Astrocyte (in vitro differentiated cells and primary cell): ENCODE results near the gene COLEC11. TPM values are rescaled to one million over a fixed set of nuclear protein-coding genes. Genes with fewer than 3 reads are reported as not detected.

Experiments used
- DNase-seq: peaks from one replicate; pipeline ENCODE4 v3.0.0-alpha.2; 2010; ENCODE audit warnings: low read depth
- FAIRE-seq: peaks from 2 replicates; lab custom pipeline; 2011; peaks lifted over from hg19 to GRCh38; lab: Jason Lieb, UNC
- H2AFZ ChIP-seq: 2 replicates; pipeline ENCODE4 v1.6.0; 2012; ENCODE audit warnings: low read depth, low read length, inconsistent platforms
- H3K27ac ChIP-seq: 2 replicates; pipeline ENCODE4 v1.5.1; 2011; ENCODE audit warnings: low read depth, low read length, inconsistent platforms
- H3K27me3 ChIP-seq: 2 replicates; pipeline ENCODE4 v1.6.0; 2011; ENCODE audit warnings: low read length, inconsistent platforms; ENCODE audit not compliant: insufficient read depth
- H3K36me3 ChIP-seq: 2 replicates; pipeline ENCODE4 v1.5.1; 2011; ENCODE audit warnings: low read length, inconsistent platforms; ENCODE audit not compliant: insufficient read depth
- H3K4me1 ChIP-seq: 2 replicates; pipeline ENCODE4 v1.5.1; 2011; ENCODE audit warnings: low read length, inconsistent platforms; ENCODE audit not compliant: insufficient read depth
- H3K4me2 ChIP-seq: 2 replicates; pipeline ENCODE4 v1.6.0; 2012; ENCODE audit warnings: low read length, inconsistent platforms
- H3K4me3 ChIP-seq: 2 replicates; pipeline ENCODE4 v1.5.1; 2011; ENCODE audit warnings: low read depth, mild to moderate bottlenecking, low read length, inconsistent platforms; ENCODE audit not compliant: insufficient read depth
- H3K79me2 ChIP-seq: 2 replicates; pipeline ENCODE4 v1.6.0; 2012; ENCODE audit warnings: mild to moderate bottlenecking, low read length, inconsistent platforms; ENCODE audit not compliant: insufficient read depth
- H3K9ac ChIP-seq: 2 replicates; pipeline ENCODE4 v1.6.0; 2012; ENCODE audit warnings: mild to moderate bottlenecking, low read length, inconsistent platforms
- H3K9me3 ChIP-seq: 2 replicates; pipeline ENCODE4 v1.5.1; 2012; ENCODE audit warnings: low read depth, mild to moderate bottlenecking, low read length, inconsistent platforms; ENCODE audit not compliant: insufficient read depth
- H4K20me1 ChIP-seq: 2 replicates; pipeline ENCODE4 v1.6.0; 2012; ENCODE audit warnings: low read length, inconsistent platforms; ENCODE audit not compliant: insufficient read depth
- H3K27ac Mint-ChIP-seq: one replicate; pipeline ENCODE4 v1.8.0; 2021; ENCODE audit warnings: mild to moderate bottlenecking, mixed read lengths; ENCODE audit not compliant: unreplicated experiment
- H3K27me3 Mint-ChIP-seq: one replicate; pipeline ENCODE4 v1.8.0; 2021; ENCODE audit warnings: low read depth, mixed read lengths; ENCODE audit not compliant: unreplicated experiment
- H3K36me3 Mint-ChIP-seq: one replicate; pipeline ENCODE4 v1.8.0; 2021; ENCODE audit warnings: low read depth, mixed read lengths; ENCODE audit not compliant: unreplicated experiment
- H3K4me1 Mint-ChIP-seq: one replicate; pipeline ENCODE4 v1.8.0; 2021; ENCODE audit warnings: low read depth, mixed read lengths; ENCODE audit not compliant: unreplicated experiment
- H3K4me3 Mint-ChIP-seq: one replicate; pipeline ENCODE4 v1.8.0; 2021; ENCODE audit warnings: mild to moderate bottlenecking, moderate library complexity, mixed read lengths; ENCODE audit not compliant: unreplicated experiment
- H3K9me3 Mint-ChIP-seq: one replicate; pipeline ENCODE4 v1.8.0; 2021; ENCODE audit warnings: mild to moderate bottlenecking, mixed read lengths; ENCODE audit not compliant: unreplicated experiment
- CTCF ChIP-seq: IDR thresholded peaks from 2 replicates; pipeline ENCODE4 v1.5.1; 2011; ENCODE audit warnings: low read depth, mild to moderate bottlenecking, inconsistent platforms, low read length, moderate library complexity; ENCODE audit not compliant: insufficient read depth
- EZH2 ChIP-seq: IDR thresholded peaks from 2 replicates; pipeline ENCODE4 v1.6.1; 2012; ENCODE audit warnings: mild to moderate bottlenecking, low read length, inconsistent platforms; ENCODE audit not compliant: insufficient read depth
- total RNA-seq: library from RNA; stranded (reverse); gene quantifications from 2 replicates; pipeline ENCODE4 v1.2.1, GENCODE V29; 2021

Gene COLEC11
- total RNA-seq, 1 donor from 2014 or later = not detected

DNA sequence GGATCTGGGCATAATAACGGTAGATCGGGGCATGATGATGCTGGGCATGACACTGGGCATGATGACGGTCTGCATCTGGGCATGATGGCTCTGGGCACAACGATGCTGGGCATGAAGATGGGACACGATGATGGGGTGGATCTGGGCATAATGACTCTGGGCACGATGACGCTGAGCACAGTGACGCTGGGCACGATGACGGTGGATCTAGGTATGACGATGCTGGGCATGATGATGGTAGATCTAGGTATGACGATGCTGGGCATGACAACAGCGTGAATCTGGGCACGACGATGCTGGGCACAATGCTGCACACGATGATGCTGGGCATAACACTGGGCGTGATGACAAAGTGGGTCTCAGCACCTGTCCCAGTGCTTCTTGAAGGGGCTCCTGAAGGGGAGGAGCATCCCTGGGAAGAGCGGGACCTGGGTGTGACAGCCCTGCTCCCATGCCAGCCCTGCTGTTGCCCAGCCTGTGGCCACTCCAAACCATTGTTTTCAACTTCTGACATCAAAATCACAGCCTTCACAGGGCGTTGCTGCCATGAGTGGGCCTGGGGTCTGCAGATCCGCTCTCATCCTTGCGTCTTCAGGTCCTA, 32.7 kb downstream of the COLEC11 start:
- Histone ChIP-seq H3K9ac (no peak overlapping the region), H3K27ac (no peak overlapping the region), H4K20me1 (no peaks in the 10 kb centered on the region), H3K36me3 (no peaks in the 10 kb centered on the region), H3K4me2 (no peak overlapping the region), H3K27me3 (no peaks in the 10 kb centered on the region), H2AFZ (no peak overlapping the region), H3K4me1 (no peaks in the 10 kb centered on the region), H3K79me2 (no peaks in the 10 kb centered on the region), H3K4me3 (no peak overlapping the region), H3K9me3 (no peaks in the 10 kb centered on the region)
- DNase-seq (no peak), FAIRE-seq (no peak)
- TF ChIP-seq CTCF = no peak
- no peak for TF ChIP-seq EZH2
- Mint-ChIP-seq H3K4me3 (no peak overlapping the region), H3K27ac (no peak overlapping the region), H3K4me1 (no peaks in the 10 kb centered on the region), H3K9me3 (peaks cover 12% of the 10 kb centered on the region), H3K27me3 (peaks cover 5% of the 10 kb centered on the region), H3K36me3 (no peaks in the 10 kb centered on the region)

- Histone ChIP-seq H3K9ac (no peak overlapping the region), H3K4me1 (no peaks in the 10 kb centered on the region), H2AFZ (no peak overlapping the region), H3K27me3 (no peaks in the 10 kb centered on the region), H3K4me2 (no peak overlapping the region), H3K79me2 (no peaks in the 10 kb centered on the region), H3K36me3 (no peaks in the 10 kb centered on the region), H4K20me1 (no peaks in the 10 kb centered on the region), H3K27ac (no peak overlapping the region), H3K4me3 (no peak overlapping the region), H3K9me3 (no peaks in the 10 kb centered on the region)
- no peaks in the 10 kb centered on the region for H3K4me1 Mint-ChIP-seq
- TF ChIP-seq EZH2 = no peak
- TF ChIP-seq CTCF = no peak
- H3K9me3 Mint-ChIP-seq = peaks cover 8% of the 10 kb centered on the region
- DNase-seq (no peak), FAIRE-seq (no peak)
- no peak overlapping the region for H3K4me3 Mint-ChIP-seq
- peaks cover 7% of the 10 kb centered on the region for H3K27me3 Mint-ChIP-seq
- no peaks in the 10 kb centered on the region for H3K36me3 Mint-ChIP-seq
- H3K27ac Mint-ChIP-seq = no peak overlapping the region
Observed at GRCh38 chr2:3628241-3628679, 33.3 kb downstream of the COLEC11 start.

DNA sequence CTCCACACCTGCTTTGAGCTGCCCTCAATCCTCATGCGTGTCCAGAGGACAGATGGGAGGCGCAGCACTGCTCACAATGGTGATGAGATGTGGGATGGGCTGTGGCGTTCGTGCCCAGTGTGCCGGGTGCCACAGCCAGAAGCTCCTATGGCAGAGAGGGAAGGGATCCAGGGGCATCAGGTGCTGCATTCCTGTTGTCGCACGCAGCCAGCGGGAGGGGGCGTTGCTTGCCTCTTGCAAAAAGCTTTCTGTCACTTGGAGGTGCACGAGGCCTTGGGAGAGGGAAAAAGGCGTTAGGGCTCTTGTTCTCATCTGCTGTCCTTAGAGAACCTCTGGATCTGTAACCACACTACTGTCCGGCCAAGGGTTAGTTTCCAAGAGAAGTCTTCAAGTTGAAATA, 33.9 kb downstream of the COLEC11 start:
- TF ChIP-seq EZH2 = no peak
- no peak for TF ChIP-seq CTCF
- Histone ChIP-seq H3K9me3 (no peaks in the 10 kb centered on the region), H3K9ac (no peak overlapping the region), H3K27me3 (no peaks in the 10 kb centered on the region), H2AFZ (no peak overlapping the region), H3K79me2 (no peaks in the 10 kb centered on the region), H3K4me2 (no peak overlapping the region), H4K20me1 (no peaks in the 10 kb centered on the region), H3K4me1 (no peaks in the 10 kb centered on the region), H3K27ac (no peak overlapping the region), H3K36me3 (no peaks in the 10 kb centered on the region), H3K4me3 (no peak overlapping the region)
- H3K9me3 Mint-ChIP-seq = peaks cover 5% of the 10 kb centered on the region
- H3K36me3 Mint-ChIP-seq = no peaks in the 10 kb centered on the region
- FAIRE-seq (no peak), DNase-seq (no peak)
- H3K4me3 Mint-ChIP-seq = no peak overlapping the region
- peaks cover 12% of the 10 kb centered on the region for H3K27me3 Mint-ChIP-seq
- no peaks in the 10 kb centered on the region for H3K4me1 Mint-ChIP-seq
- no peak overlapping the region for H3K27ac Mint-ChIP-seq
